CD4-positive, alpha-beta T cell (primary cell): ENCODE results near the gene LRG1. TPM values are rescaled to one million over a fixed set of nuclear protein-coding genes. Genes with fewer than 3 reads are reported as not detected.

ENCODE experiments used
- ATAC-seq: fragments of 200-7000 bp; cut with Tn5 transposase; one replicate; pipeline ENCODE4 v1.10.0; 2022; ENCODE audit warnings: mild to moderate bottlenecking; ENCODE audit not compliant: poor library complexity
- CTCF ChIA-PET: fragments of 350-600 bp; sonication (Branson Sonifier 250); formaldehyde crosslinking; loops from one replicate; lab custom pipeline; 2021; ENCODE audit warnings: antibody characterized with exemption, inconsistent platforms; lab: Charles Lee
- POLR2A ChIA-PET: fragments of 350-600 bp; sonication (Branson Sonifier 250); formaldehyde crosslinking; loops from one replicate; lab custom pipeline; 2021; ENCODE audit warnings: antibody characterized with exemption, inconsistent platforms; lab: Charles Lee
- DNase-seq, 14 experiments: peaks; one replicate each; pipeline ENCODE4 v3.0.0-alpha.2; 2013 to 2020; ENCODE audit warnings: mixed read lengths in 2 of 14
- H3K27ac ChIP-seq, 2 donors: one replicate each; pipeline versions ENCODE4 v1.5.1 to v1.7.0; 2013; ENCODE audit warnings: low read length in 2 of 2, low read depth in 1 of 2, mild to moderate bottlenecking in 1 of 2
- H3K27me3 ChIP-seq, 2 experiments: 1 replicate in 1 of 2; 2 replicates in 1 of 2; pipeline versions ENCODE4 v1.6.1 to v1.7.0; 2013; ENCODE audit warnings: low read length in 2 of 2, control low read depth in 1 of 2, mild to moderate bottlenecking in 1 of 2, moderate library complexity in 1 of 2; ENCODE audit not compliant: insufficient read depth in 2 of 2, control insufficient read depth in 1 of 2
- H3K36me3 ChIP-seq: one replicate; pipeline ENCODE4 v1.6.1; 2013; ENCODE audit warnings: low read length, control low read depth; ENCODE audit not compliant: insufficient read depth
- H3K4me1 ChIP-seq: one replicate; pipeline ENCODE4 v1.6.1; 2013; ENCODE audit warnings: low read length, control low read depth; ENCODE audit not compliant: insufficient read depth
- H3K4me3 ChIP-seq: one replicate; pipeline ENCODE4 v1.5.1; 2013; ENCODE audit warnings: mild to moderate bottlenecking, low read length, moderate library complexity
- H3K9me3 ChIP-seq, 2 experiments: 1 replicate in 1 of 2; 2 replicates in 1 of 2; pipeline versions ENCODE4 v1.6.1 to v1.7.0; 2013; ENCODE audit warnings: low read length in 2 of 2, mild to moderate bottlenecking in 2 of 2, control low read depth in 1 of 2, moderate library complexity in 1 of 2; ENCODE audit not compliant: control insufficient read depth in 1 of 2, insufficient read depth in 1 of 2
- H3K27ac Mint-ChIP-seq: one replicate; pipeline ENCODE4 v1.8.0; 2020; ENCODE audit warnings: mixed read lengths
- H3K27me3 Mint-ChIP-seq: one replicate; pipeline ENCODE4 v1.8.0; 2021; ENCODE audit warnings: mixed read lengths
- H3K36me3 Mint-ChIP-seq: one replicate; pipeline ENCODE4 v1.8.0; 2021; ENCODE audit warnings: low read depth, mixed read lengths
- H3K4me1 Mint-ChIP-seq: one replicate; pipeline ENCODE4 v1.8.0; 2021; ENCODE audit warnings: low read depth, mixed read lengths
- H3K4me3 Mint-ChIP-seq: one replicate; pipeline ENCODE4 v1.8.0; 2020; ENCODE audit warnings: mild to moderate bottlenecking, mixed read lengths
- H3K9me3 Mint-ChIP-seq: one replicate; pipeline ENCODE4 v1.8.0; 2020; ENCODE audit warnings: mixed read lengths
- CTCF ChIP-seq: fragments of 200-600 bp; IDR thresholded peaks from one replicate; pipeline ENCODE4 v1.8.0; 2022; ENCODE audit warnings: antibody characterized with exemption, mild to moderate bottlenecking
- intact Hi-C, 2 experiments: fragments of 100-400 bp; cut with DNase I in 1 of 2; cut with micrococcal nuclease in 1 of 2; formaldehyde crosslinking; loops; one replicate each; pipeline versions ENCODE4 v1.15.1 to v1.9.0; 2023 to 2025; cut with DNase I, micrococcal nuclease
- total RNA-seq, 174 experiments: library from RNA in 2 of 174; stranded (reverse) in 2 of 174; gene quantifications; one replicate each; pipeline ENCODE4 v1.2.3 and lab custom pipeline; 2021 to 2026

LRG1 gene
- total RNA-seq, 2 experiments from 2014 or later: not detected

GRCh38 chr19:4584670-4585460, 45.0 kb upstream of the LRG1 start:
- CTCF ChIA-PET: no interaction called here
- Mint-ChIP-seq H3K36me3 (no peaks in the 10 kb centered on the region), H3K4me3 (no peak overlapping the region), H3K4me1 (peaks cover 17% of the 10 kb centered on the region), H3K27ac (no peak overlapping the region), H3K27me3 (peaks cover 60% of the 10 kb centered on the region), H3K9me3 (no peaks in the 10 kb centered on the region)
- POLR2A ChIA-PET: no interaction called here
- intact Hi-C loops: no loop called here
- no peaks in the 10 kb centered on the region for H3K36me3 ChIP-seq
- H3K9me3 ChIP-seq: peaks cover 0 to 16% of the 10 kb centered on the region in 2 experiments
- DNase-seq: no peak
- H3K4me1 ChIP-seq: peaks cover 16% of the 10 kb centered on the region
- H3K27ac ChIP-seq: no peak overlapping the region
- peaks cover 48 to 65% of the 10 kb centered on the region in 2 experiments for H3K27me3 ChIP-seq
- ATAC-seq: no peak
- TF ChIP-seq CTCF: no peak
- no peak overlapping the region for H3K4me3 ChIP-seq

- ChIA-PET CTCF (no interaction called here), POLR2A (no interaction called here)
- no peak overlapping the region for H3K4me3 Mint-ChIP-seq
- TF ChIP-seq CTCF: no peak
- H3K27ac Mint-ChIP-seq: no peak overlapping the region
- no peaks in the 10 kb centered on the region for H3K36me3 ChIP-seq
- H3K27ac ChIP-seq: no peak overlapping the region
- DNase-seq (no peak), ATAC-seq (no peak)
- peaks cover 17% of the 10 kb centered on the region for H3K4me1 Mint-ChIP-seq
- H3K27me3 Mint-ChIP-seq: peaks cover 64% of the 10 kb centered on the region
- H3K36me3 Mint-ChIP-seq: no peaks in the 10 kb centered on the region
- H3K4me1 ChIP-seq: peaks cover 16% of the 10 kb centered on the region
- intact Hi-C loops: no loop called here
- no peaks in the 10 kb centered on the region for H3K9me3 Mint-ChIP-seq
- H3K4me3 ChIP-seq: no peak overlapping the region
- H3K9me3 ChIP-seq: peaks cover 0 to 17% of the 10 kb centered on the region in 2 experiments
- H3K27me3 ChIP-seq: peaks cover 55 to 72% of the 10 kb centered on the region in 2 experiments
Observed at GRCh38 chr19:4583961-4584669, 44.3 kb upstream of the LRG1 start.

- Histone ChIP-seq H3K4me3 (no peak overlapping the region), H3K36me3 (no peaks in the 10 kb centered on the region), H3K4me1 (peaks cover 16% of the 10 kb centered on the region), H3K27ac (no peak overlapping the region), H3K9me3 (peaks cover 0 to 21% of the 10 kb centered on the region in 2 experiments), H3K27me3 (peaks cover 64 to 81% of the 10 kb centered on the region in 2 experiments)
- no peak for TF ChIP-seq CTCF
- POLR2A ChIA-PET: no interaction called here
- no peaks in the 10 kb centered on the region for H3K36me3 Mint-ChIP-seq
- H3K4me1 Mint-ChIP-seq: peaks cover 17% of the 10 kb centered on the region
- CTCF ChIA-PET: no interaction called here
- DNase-seq: no peak
- H3K4me3 Mint-ChIP-seq: peak overlapping the region; percentile 25
- ATAC-seq: no peak
- H3K27me3 Mint-ChIP-seq: peaks cover 70% of the 10 kb centered on the region
- intact Hi-C loops: no loop called here
- H3K27ac Mint-ChIP-seq: no peak overlapping the region
- no peaks in the 10 kb centered on the region for H3K9me3 Mint-ChIP-seq
Observed at GRCh38 chr19:4582980-4583842, 43.4 kb upstream of the LRG1 start.
